ENCODE data around the gene ACSL5. TPM values are rescaled to one million over a fixed set of nuclear protein-coding genes. Genes with fewer than 3 reads are reported as not detected.
A peak's percentile ranks its signal among the peaks of the same experiment; 100 is the strongest.

Gene ACSL5
- total RNA-seq, 1 experiment from 2014 or later, result 1.4 TPM

- ATAC-seq, result no peak
- no peaks in the 10 kb centered on the region for H3K9me2 ChIP-seq (replicated peaks; ENCODE audit: low read length)
- H3K9me3 ChIP-seq (ENCODE audit: low read length), result no peaks in the 10 kb centered on the region
- no peak overlapping the region for H3K27ac ChIP-seq (ENCODE audit: low read length)
- H3K9ac ChIP-seq (ENCODE audit: low read length), result no peak overlapping the region
- POLR2A ChIA-PET (ENCODE audit: unreplicated experiment), result interaction anchor here (0.6 kb wide), 1 partner anchor 12 kb away, joined by 6 read pairs; the partner anchor contains the start of gene VTI1A
- no peak overlapping the region for H2AFZ ChIP-seq (ENCODE audit: low read length)
- no peaks in the 10 kb centered on the region for H4K20me1 ChIP-seq (ENCODE audit: low read length)
- H3K36me3 ChIP-seq (ENCODE audit: low read depth, low read length), result peaks cover 17% of the 10 kb centered on the region
- DNase-seq, result peak; percentile 60
- CTCF ChIA-PET, result interaction anchor here (0.6 to 0.8 kb wide), 5 partner anchors 10 to 127 kb away, joined by 3 to 5 read pairs (median 3); no protein-coding TSS in a partner anchor
- no peak overlapping the region for H3K4me3 ChIP-seq (ENCODE audit: low read length)
- intact Hi-C loops (cut with micrococcal nuclease), result loop anchor here (2.0 to 10.0 kb wide), 3 partner anchors 120 to 290 kb away; no protein-coding TSS in a partner anchor
- H3K27me3 ChIP-seq (ENCODE audit: low read length), result no peaks in the 10 kb centered on the region
- no TSS peak for BruUV-seq (replicated peaks)
- no peaks in the 10 kb centered on the region for H3K79me2 ChIP-seq (ENCODE audit: low read length)
- no peaks in the 10 kb centered on the region for H3K4me1 ChIP-seq (ENCODE audit: insufficient read depth, low read length)
- TF ChIP-seq EZH2 (IDR thresholded peaks at IDR 0.05; ENCODE audit: low read length, unreplicated experiment), result no peak
- TF ChIP-seq, protein P1, sequence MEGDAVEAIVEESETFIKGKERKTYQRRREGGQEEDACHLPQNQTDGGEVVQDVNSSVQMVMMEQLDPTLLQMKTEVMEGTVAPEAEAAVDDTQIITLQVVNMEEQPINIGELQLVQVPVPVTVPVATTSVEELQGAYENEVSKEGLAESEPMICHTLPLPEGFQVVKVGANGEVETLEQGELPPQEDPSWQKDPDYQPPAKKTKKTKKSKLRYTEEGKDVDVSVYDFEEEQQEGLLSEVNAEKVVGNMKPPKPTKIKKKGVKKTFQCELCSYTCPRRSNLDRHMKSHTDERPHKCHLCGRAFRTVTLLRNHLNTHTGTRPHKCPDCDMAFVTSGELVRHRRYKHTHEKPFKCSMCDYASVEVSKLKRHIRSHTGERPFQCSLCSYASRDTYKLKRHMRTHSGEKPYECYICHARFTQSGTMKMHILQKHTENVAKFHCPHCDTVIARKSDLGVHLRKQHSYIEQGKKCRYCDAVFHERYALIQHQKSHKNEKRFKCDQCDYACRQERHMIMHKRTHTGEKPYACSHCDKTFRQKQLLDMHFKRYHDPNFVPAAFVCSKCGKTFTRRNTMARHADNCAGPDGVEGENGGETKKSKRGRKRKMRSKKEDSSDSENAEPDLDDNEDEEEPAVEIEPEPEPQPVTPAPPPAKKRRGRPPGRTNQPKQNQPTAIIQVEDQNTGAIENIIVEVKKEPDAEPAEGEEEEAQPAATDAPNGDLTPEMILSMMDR (conservative IDR thresholded peaks at IDR 0.05; ENCODE audit: low read depth, low read length), result peak; percentile 68
- no peak for TF ChIP-seq EZH2phosphoT487 (IDR thresholded peaks at IDR 0.05; ENCODE audit: borderline replicate concordance, low read length)
- H3F3A ChIP-seq (ENCODE audit: low read length, unreplicated experiment), result no peaks in the 10 kb centered on the region
- H3K4me2 ChIP-seq (ENCODE audit: low read length), result no peak overlapping the region
These were observed 61.2 kb downstream of the ACSL5 start for GRCh38 chr10:112434988-112435619.

DNA sequence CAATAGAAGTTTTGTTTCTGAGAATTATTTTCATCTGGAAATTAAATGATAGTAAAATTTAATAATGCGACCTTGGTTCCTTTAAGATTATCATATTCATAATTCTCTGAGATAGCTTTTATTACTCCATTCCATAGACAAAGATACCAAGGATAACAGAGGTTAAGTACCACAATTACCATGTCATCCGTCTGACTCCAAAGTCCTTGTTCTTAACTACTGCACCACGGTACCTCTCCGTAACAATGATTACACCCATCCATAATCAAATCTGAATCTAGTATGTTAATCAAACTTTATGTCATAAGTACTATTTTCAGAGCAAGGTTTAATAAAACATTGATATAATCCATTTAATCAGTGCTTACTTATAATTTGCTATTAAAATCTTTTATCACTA, 64.4 kb downstream of the ACSL5 start:
- H3K4me1 ChIP-seq (ENCODE audit: insufficient read depth, low read length), result no peaks in the 10 kb centered on the region
- H3K9me2 ChIP-seq (replicated peaks; ENCODE audit: low read length), result no peaks in the 10 kb centered on the region
- no peak overlapping the region for H3K9ac ChIP-seq (ENCODE audit: low read length)
- POLR2A ChIA-PET (ENCODE audit: unreplicated experiment), result no interaction called here
- no peak overlapping the region for H3K27ac ChIP-seq (ENCODE audit: low read length)
- no peak overlapping the region for H2AFZ ChIP-seq (ENCODE audit: low read length)
- no TSS peak for BruUV-seq (replicated peaks)
- H3K79me2 ChIP-seq (ENCODE audit: low read length), result no peaks in the 10 kb centered on the region
- intact Hi-C loops (cut with micrococcal nuclease), result loop anchor here (10.0 kb wide), 1 partner anchor 294 kb away; no protein-coding TSS in a partner anchor
- no peak overlapping the region for H3K4me2 ChIP-seq (ENCODE audit: low read length)
- no peak overlapping the region for H3K4me3 ChIP-seq (ENCODE audit: low read length)
- peaks cover 21% of the 10 kb centered on the region for H3K36me3 ChIP-seq (ENCODE audit: low read depth, low read length)
- CTCF ChIA-PET, result no interaction called here
- H3F3A ChIP-seq (ENCODE audit: low read length, unreplicated experiment), result no peaks in the 10 kb centered on the region
- no peaks in the 10 kb centered on the region for H3K9me3 ChIP-seq (ENCODE audit: low read length)
- DNase-seq (no peak), ATAC-seq (no peak)
- H4K20me1 ChIP-seq (ENCODE audit: low read length), result no peaks in the 10 kb centered on the region
- H3K27me3 ChIP-seq (ENCODE audit: low read length), result no peaks in the 10 kb centered on the region
- TF ChIP-seq EZH2 (IDR thresholded peaks at IDR 0.05; ENCODE audit: low read length, unreplicated experiment), result no peak
- TF ChIP-seq EZH2phosphoT487 (IDR thresholded peaks at IDR 0.05; ENCODE audit: borderline replicate concordance, low read length), result no peak
- TF ChIP-seq, protein P1 (conservative IDR thresholded peaks at IDR 0.05; ENCODE audit: low read depth, low read length), result no peak

DNA sequence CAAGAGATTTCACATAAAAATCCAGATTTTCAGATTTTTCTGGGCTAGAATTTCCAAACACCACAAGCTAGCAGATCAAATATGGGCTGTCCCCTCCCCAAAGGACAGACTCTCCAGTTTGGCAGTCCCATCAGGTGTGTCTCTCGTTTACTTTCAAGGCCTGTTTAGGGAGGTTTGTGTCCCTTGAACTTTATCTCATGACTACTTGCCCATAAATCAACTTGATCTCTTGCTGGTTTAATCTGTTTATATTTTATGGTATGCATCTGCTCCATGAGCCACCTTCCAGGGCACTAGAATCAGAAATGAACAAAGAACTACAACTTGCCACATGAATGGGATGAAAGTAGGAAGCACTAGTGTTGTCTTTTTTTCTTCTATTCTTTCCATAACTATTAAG, 67.6 kb downstream of the ACSL5 start:
- Histone ChIP-seq H4K20me1 (ENCODE audit: low read length) (no peaks in the 10 kb centered on the region), H2AFZ (ENCODE audit: low read length) (no peak overlapping the region), H3K9me2 (replicated peaks; ENCODE audit: low read length) (no peaks in the 10 kb centered on the region), H3K9ac (ENCODE audit: low read length) (no peak overlapping the region), H3K36me3 (ENCODE audit: low read depth, low read length) (peaks cover 22% of the 10 kb centered on the region), H3K27me3 (ENCODE audit: low read length) (no peaks in the 10 kb centered on the region), H3K4me1 (ENCODE audit: insufficient read depth, low read length) (peaks cover 7% of the 10 kb centered on the region), H3K4me2 (ENCODE audit: low read length) (no peak overlapping the region), H3K79me2 (ENCODE audit: low read length) (peaks cover 22% of the 10 kb centered on the region), H3F3A (ENCODE audit: low read length, unreplicated experiment) (no peaks in the 10 kb centered on the region), H3K4me3 (ENCODE audit: low read length) (no peak overlapping the region), H3K27ac (ENCODE audit: low read length) (no peak overlapping the region), H3K9me3 (ENCODE audit: low read length) (no peaks in the 10 kb centered on the region)
- BruUV-seq (replicated peaks), result no TSS peak
- POLR2A ChIA-PET (ENCODE audit: unreplicated experiment), result no interaction called here
- intact Hi-C loops (cut with micrococcal nuclease), result no loop called here
- ATAC-seq (no peak), DNase-seq (no peak)
- TF ChIP-seq EZH2 (IDR thresholded peaks at IDR 0.05; ENCODE audit: low read length, unreplicated experiment), result no peak
- TF ChIP-seq, protein P1 (conservative IDR thresholded peaks at IDR 0.05; ENCODE audit: low read depth, low read length), result no peak
- CTCF ChIA-PET, result no interaction called here

All from PC-3 (cell line).